Endometrium (tissue), 2 donors: ENCODE data around the gene KLHDC1.
A peak's percentile ranks its signal among the peaks of the same experiment; 100 is the strongest.
"Not testable (repeated sequence)": the region's sequence is repeated elsewhere in the genome, so short reads cannot be mapped to it uniquely, and the experiment has no call there.

Experiments
- FAIRE-seq: peaks from 2 replicates; lab custom pipeline; 2012; peaks lifted over from hg19 to GRCh38; lab: Jason Lieb, UNC
- donor health status: control.
- donor health status: control.

KLHDC1 gene, protein sequence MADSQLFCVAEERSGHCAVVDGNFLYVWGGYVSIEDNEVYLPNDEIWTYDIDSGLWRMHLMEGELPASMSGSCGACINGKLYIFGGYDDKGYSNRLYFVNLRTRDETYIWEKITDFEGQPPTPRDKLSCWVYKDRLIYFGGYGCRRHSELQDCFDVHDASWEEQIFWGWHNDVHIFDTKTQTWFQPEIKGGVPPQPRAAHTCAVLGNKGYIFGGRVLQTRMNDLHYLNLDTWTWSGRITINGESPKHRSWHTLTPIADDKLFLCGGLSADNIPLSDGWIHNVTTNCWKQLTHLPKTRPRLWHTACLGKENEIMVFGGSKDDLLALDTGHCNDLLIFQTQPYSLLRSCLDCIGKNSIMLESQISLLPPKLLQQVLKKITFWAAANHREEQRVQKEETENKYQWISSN

DNA sequence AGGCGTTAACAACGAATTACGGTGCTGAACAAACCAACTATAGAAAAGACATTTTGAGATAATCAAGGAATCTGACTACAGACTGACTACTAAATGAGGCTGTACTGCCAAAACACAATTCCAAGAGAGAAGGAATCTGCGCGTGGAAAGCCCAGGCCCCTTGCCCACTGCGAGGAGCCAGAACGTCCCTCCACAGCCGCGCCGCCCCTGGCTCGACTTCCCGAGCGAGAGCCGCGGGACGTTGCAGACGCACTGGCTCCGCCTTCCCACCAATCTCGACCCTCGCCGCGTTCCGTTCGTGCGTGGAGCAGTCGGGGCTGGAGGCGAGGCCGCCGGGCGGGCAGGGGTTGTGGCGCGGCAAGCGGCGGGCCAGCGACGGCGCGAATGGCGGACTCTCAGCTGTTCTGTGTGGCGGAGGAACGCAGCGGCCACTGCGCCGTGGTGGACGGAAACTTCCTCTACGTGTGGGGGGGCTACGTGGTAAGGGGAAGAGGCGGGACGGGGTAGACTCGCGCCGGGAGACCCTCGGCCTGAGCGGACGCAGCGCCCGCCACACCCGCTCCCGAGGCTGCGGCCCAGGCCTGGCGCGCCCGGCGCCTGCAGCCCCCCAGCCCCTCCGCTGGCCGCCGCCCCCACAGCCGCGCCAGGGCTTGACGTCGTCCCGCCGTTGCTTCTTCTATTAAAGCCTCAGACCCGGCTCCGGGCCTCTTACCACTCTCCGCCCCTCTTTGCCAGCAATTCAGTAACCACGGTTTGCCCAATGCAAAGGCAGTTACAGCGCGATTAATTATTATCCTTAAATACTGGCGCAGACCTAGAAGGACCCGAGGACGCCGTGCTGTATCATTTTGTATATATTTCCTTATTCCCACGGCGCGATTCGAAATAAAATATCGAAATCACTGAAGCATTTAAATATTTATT lies at the start of gene KLHDC1:
Gene KLHDC1, plus strand, starts transcription at position 310 of the 924 bp plus-strand sequence. Its CDS starts 75 bp downstream, at position 385.
- no peak for FAIRE-seq

DNA sequence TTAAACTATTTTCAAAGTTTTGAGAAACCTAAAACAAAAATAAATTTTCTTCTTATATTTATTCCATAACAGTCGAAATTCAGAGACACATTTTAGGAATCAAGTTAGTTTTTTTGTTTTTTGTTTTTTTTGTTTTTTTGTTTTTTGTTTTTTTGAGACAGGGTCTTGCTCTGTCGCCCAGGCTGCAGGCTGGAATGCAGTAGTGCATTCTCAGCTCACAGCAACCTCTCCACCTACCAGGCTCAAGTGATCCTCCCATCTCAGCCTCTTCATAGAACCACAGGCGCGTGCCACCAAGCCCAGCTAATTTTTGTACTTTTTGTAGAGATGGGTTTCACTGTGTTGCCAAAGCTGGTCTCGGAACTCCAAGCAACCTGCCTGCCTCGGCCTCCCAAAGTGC lies 39.4 kb upstream of the KLHDC1 start:
- FAIRE-seq = peak; percentile 8

DNA sequence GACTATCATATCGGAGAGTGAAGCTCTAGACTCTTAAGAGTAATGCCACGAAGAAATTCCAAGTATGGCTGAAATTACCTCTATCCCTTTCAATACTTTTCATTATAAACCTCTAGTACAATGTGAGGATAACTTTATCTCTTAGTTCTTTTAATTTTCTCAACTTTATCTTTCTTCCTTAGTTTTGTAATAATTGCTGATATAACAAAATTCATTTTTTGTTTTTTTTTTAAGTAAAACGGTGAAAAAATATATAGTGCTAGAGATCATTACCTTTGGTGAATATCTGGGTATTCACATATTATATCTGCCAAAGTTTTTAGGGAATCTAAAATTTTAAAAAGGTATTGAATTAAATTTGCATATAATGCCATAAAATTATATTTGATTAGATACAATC lies 38.4 kb upstream of the KLHDC1 start:
- FAIRE-seq = peak; percentile 76

DNA sequence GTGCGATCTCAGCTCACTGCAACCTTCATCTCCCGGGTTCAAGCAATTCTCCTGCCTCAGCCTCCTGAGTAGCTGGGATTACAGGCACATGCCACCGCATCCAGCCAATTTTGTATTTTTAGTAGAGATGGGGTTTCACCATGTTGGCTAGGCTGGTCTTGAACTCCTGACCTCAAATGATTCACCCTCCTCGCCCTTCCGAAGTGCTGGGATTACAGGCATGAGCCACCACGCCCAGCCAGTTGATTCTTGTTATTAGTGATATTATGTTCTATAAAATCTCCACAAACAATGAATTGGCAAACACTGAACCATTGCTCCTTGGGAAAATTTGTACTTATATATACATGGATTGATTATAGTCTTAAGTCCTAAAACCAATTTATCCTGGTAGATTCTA lies 35.4 kb upstream of the KLHDC1 start:
- FAIRE-seq = not testable (repeated sequence)

DNA sequence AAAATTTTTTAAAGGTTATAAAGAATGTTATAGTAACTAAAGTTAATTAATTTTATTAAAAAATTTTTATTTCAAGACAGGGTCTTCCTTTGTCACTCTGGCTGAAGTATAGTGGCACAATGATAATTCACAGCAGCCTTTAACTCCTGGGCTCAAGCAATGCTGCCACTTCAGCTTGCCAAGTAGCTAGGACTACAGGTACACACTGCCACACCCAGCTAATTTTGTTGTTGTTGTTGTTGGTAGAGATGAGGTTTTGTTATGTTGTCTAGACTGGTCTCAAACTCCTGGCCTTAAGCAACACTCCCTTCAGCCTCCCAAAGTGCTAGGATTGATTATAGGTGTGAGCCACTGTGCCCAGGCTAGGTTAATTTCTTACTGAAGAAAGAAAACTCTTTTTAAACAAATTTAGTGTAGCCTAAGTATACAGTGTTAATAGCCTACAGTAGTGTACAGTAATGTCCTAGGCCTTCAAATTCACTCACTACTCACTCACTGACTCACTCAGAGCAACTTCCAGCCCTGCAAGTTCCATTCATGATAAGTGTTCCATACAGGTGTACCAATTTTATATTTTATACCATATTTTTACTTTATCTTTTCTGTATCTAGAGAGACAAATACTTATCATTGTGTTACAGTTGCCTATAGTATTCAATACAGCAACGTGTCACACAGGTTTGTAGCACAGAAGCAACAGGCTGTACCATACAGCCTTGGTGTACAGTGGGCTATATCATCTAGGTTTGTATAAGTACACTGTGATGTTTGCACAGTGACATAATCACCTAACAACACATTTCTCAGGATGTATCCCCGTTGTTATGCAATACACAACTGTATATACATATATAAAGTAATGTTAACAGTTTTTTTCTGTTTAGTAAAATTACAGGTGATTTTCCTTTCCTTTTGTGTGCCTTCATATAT lies 33.1 kb upstream of the KLHDC1 start:
- FAIRE-seq = no peak

DNA sequence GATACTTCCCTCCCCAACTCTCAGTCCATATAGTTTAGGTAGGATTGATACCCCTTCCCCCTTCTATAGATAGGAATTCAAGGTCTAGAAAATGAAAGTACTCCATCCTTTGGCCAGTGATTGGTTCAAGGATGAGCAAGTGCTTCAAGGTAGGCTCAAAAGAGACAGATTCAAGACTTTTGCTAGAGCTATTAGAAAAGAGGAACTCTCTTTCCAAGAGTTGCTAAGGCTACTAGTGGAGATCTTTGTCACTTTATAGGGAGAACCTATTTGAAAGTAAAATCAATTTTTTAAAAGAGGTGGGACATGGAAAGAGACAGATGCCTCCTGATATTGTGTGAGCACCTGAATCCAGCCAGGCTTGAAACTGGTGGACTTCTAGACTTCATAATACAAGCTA lies 22.4 kb upstream of the KLHDC1 start:
- no peak for FAIRE-seq

DNA sequence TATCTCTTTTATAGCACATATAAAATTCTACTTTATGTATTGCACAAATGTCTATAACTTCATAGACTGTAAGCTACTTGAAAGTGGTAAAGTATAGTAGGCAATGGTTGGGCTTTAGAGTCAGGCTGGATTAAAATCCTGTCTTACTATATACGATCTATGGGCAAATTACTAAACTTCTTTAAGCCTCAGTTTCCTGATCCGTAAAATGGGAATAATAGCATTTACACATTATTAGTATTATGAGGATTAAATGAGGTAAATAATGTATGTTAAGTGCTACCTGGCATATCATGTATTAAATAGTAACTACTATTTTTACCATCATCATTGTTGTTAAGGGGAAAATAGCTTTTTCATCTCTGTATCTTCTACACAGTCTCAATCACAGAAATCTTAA lies 19.3 kb upstream of the KLHDC1 start:
- no peak for FAIRE-seq

DNA sequence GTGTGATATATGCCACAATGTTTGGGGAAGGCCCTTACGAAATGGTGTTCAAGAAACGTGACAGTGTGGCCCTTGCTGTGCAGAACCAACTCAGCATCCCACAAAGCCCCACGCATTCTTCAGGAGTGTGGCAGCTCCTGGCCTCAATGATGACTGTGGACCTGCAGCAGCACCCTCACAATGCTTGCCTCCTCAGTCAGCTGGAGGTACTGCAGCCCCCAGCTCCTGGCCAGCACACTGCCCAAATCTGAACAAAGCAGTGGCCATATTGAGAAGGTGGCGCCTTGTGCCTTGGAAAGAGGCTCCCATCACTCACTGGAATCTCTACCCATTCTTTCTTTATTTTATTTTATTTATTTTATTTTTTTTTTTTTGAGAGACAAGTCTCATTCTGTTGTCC lies 15.3 kb upstream of the KLHDC1 start:
- FAIRE-seq = no peak

DNA sequence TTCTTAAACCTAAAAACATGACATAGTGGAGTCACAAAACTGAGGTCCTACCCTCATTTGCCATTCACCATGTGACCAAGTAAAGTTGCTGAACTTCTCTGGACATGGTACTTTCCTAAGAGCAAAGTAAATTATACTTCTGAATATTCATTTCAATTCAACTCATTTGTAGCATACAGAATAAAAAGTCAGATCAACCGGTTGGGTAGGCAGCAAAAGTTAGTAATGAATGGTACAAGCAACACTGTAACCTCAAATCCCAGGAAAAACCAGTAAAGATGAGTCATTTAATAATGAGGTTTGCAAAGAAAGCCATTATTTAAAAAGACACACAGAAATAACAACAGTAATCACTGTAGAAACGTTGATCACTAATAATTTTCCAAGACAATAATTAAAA lies 13.6 kb upstream of the KLHDC1 start:
- FAIRE-seq = no peak

DNA sequence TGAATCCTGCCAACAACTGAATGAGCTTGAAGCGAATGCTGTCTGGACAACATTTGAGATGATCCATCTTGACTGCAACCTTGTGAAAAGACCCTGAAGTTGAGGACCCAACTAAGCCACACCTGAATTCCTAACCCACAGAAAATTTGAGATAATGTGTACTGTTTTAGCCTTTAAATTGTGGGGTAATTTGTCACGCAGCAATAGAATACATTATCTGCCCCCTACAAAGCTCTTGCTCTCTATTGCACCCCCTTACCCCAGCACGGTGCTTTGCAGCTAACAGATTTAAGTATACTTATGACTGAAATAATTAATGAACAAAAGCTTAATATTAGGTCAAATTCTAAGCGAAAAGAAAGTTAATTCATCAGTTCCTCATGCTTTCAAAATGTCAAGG lies 6.5 kb upstream of the KLHDC1 start:
- FAIRE-seq = no peak

DNA sequence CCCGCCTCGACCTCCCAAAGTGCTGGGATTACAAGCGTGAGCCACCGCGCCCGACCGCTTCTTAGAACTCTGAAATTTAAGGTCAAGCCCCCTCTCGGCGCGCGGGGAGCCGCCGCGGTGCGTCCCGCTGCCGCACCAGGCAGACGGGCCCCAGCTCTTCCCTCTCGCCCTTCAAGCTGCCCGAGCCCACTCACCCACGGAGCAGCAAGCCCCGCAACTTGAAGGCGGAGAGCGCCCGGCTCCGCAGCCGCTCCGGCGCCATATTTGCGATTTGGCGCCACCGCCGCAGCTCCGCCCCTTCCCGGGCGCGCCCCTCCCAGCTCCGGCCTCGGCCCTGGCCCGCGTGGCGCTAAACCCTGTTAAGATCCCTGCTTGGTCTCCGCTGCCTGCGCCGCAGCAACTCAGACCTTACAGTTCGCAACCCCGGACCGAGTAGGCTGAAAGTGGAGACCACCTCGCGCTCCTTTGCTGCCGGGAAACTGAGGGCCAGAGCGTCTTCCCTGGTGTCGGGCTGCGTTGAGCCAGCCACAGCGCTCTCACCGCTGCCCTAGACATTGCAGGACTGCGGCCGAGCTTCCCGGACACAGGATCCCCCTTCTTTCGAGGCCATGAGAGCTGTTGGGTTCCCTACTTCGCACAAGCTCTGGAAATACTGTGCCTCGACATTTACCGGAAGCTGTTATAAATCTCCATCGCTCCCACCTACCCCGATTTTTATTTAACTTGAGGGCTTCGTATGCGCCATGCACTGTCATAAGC lies 4.8 kb upstream of the KLHDC1 start, which contains the start of gene POLE2:
Gene POLE2, minus strand, starts transcription at position 273 of the 759 bp plus-strand sequence. Its CDS starts 11 bp downstream, at position 262.
- FAIRE-seq = no peak

DNA sequence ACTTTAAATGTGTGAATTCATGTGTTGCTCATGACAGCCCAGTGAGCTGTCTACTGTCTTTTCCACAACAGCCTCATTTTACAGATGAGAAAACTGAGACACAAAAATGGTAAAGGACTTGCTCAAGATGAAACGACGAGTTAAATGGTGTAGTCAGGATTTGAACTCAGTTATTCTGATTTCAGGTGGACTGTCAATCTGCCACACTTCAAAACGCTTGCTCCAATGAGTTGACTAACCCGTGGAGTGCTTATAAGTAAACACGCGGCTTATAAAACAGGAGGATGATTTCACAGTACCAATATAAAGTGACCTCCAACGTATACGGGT lies 4.3 kb upstream of the KLHDC1 start:
- no peak for FAIRE-seq

DNA sequence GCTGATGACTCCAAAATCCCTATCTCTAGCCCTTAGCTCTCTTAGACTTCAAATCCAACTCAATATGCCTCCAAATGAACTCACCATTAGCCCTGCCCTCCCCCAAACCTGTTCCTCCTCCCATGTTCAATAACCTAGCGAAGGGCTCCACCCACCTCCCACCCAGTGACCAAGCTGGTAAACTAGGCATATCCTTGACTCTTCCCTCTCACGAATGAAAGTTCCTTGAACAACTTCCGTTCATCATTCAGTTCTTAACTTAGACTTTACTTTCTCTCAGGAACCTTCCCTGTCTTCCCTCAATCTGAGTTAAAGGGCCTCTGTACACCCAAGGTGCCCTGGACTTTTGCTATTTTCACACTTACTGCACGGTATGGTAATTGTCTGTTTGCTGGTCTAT lies 1.9 kb upstream of the KLHDC1 start:
- no peak for FAIRE-seq

DNA sequence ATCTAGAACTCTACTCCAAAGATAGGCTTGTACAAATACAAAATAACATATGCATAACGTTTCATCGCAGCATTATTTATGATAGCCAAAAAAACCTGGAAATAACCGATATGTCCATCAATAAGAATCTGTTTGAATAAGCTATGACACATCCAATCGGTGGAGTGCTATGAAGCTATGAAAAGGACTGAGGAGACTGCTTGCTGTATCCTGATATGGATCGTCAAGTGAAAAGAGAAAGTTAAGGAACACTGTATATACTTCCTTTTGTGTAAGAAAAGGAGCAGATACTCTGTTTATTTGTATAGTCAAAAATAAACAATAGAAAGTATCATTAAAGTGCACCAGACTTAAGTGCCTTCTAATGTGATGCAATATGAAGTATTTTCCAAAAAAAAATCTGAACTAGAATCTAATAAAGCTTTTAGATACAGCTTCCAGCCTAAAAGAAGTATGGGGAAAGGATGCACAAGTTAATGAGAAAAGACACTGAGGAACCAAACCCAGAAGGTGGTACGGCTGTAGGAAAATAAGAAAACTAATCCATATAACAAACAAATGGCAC lies 645 bp upstream of the KLHDC1 start:
- FAIRE-seq = no peak

DNA sequence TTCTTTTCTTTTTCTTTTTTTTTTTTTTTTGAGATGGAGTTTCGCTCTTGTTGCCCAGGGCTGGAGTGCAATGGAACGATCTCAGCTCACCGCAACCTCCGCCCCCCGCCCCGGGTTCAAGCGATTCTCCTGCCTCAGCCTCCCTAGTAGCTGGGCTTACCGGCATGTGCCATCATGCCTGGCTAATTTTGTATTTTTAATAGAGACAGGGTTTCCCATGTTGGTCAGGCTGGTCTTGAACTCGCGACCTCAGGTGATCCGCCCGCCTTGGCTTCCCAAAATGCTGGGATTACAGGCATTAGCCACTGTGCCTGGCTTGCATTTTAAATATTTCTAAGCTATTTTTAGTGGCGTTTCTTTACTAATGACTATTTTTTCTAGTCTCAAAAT lies 810 bp downstream of the KLHDC1 start:
- not testable (repeated sequence) for FAIRE-seq

DNA sequence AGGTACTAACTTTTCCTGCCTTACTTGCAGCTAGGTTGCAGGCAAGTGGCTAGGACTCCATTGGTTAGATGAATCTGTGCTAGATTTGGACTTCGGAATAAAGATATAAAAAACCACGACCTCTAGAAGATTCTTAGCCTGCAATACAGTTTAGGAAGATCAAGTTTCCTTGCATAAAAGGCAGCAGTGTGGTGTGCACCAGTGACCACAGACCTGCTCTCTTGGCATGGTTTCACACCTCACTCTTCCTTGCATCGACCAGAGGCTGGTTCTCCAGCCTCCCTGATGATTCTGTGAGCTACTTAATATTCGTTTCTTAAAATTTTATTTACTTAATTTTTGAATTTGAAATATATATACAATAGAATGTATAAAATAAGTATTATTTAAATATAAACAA lies 9.8 kb downstream of the KLHDC1 start:
- FAIRE-seq = no peak

DNA sequence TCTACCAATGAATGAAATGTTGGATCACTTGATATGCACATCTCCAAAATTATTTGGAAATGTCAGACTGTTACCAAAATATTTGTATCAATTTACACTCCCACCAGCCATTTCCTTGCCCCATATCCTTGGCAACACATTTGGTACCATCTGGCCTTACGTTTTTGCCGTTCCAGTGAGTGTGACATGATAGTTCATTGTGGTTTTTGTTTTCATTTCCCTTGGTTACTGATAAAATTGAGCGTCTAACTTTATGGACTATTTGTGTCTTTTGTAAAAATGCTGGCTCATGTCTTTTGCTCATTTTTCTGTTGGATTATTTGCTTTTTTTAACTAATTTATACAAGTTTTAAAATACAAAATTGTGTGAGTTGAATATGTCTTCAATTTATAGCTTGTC lies 11.0 kb downstream of the KLHDC1 start:
- FAIRE-seq = peak; percentile 41

DNA sequence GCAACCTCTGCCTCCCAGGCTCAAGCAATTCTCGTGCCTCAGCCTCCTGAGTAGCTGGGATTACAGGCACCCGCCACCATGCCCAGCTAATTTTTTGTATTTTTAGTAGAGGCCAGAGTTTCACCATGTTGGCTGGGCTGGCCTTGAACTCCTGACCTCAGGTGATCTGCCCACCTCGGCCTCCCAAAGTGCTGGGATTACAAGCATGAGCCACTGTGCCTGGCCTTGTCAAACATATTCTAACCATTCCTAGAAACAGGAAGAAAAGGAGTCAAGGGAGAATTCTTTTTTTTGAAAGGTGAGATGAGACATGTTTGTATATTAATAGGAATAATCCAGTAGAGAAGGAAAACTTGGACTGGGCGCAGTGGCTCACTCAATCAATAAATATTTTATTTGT lies 11.6 kb downstream of the KLHDC1 start:
- FAIRE-seq = not testable (repeated sequence)

DNA sequence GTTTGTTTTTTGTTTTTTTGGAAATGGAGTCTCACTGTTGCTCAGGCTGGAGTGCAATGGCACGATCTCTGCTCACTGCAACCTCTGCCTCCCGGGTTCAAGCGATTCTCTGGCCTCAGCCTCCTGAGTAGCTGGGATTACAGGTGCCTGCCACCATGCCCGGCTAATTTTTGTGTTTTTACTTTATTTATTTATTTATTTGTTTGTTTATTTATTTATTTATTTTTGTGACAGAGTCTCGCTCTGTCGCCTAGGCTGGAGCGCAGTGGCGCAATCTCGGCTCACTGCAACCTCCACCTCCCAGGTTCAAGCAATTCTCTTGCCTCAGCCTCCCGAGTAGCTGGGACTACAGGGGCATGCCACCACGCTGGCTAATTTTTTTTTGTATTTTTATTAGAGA lies 18.1 kb downstream of the KLHDC1 start:
- FAIRE-seq = not testable (repeated sequence)

DNA sequence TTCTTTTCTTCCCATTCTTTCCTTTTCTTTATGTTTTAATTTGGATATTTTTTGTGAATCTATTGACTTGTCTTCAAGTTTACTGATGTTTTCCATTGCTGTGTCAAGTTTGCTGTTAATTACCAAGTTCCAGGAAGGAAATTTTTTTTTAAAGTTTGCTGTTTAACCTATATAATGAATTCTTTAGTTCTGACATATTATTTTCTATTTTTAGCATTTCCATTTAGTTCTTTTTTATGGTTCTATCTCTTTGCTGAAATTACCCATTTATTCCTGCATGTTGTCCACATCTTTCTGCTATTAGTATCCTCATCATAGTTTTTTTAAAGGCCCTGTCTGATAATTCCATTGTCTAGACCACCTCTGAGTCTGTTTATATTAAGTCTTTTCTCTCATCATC lies 27.8 kb downstream of the KLHDC1 start:
- FAIRE-seq = no peak
